HG02642 (cell line): ENCODE measurements around the gene NTMT1.

ENCODE experiments used
- ATAC-seq: cut with Tn5 transposase; IDR thresholded peaks from one replicate; pipeline ENCODE4 v1.9.1; 2021; ENCODE audit warnings: mild to moderate bottlenecking; ENCODE audit not compliant: unreplicated experiment, poor library complexity

Gene NTMT1

GRCh38 chr9:129596541-129597331 lies 29.2 kb upstream of the NTMT1 start:
- no peak for ATAC-seq

GRCh38 chr9:129597355-129598088 lies 28.4 kb upstream of the NTMT1 start:
- ATAC-seq = no peak

- no peak for ATAC-seq
Measured at GRCh38 chr9:129598089-129598596, 27.8 kb upstream of the NTMT1 start.

- ATAC-seq = no peak
Measured at GRCh38 chr9:129601082-129601674, 24.8 kb upstream of the NTMT1 start.

- no peak for ATAC-seq
Measured at GRCh38 chr9:129602598-129603415, 23.2 kb upstream of the NTMT1 start.

GRCh38 chr9:129604056-129604765 lies 21.8 kb upstream of the NTMT1 start:
- ATAC-seq = no peak

GRCh38 chr9:129604766-129605163 lies 21.2 kb upstream of the NTMT1 start:
- ATAC-seq = no peak

GRCh38 chr9:129606161-129607026 lies 19.6 kb upstream of the NTMT1 start:
- no peak for ATAC-seq

GRCh38 chr9:129607027-129607387 lies 19.0 kb upstream of the NTMT1 start:
- no peak for ATAC-seq

GRCh38 chr9:129608561-129609481 lies 17.1 kb upstream of the NTMT1 start:
- ATAC-seq = no peak

GRCh38 chr9:129609486-129610212 lies 16.3 kb upstream of the NTMT1 start:
- ATAC-seq = no peak

- no peak for ATAC-seq
Measured at GRCh38 chr9:129610213-129610472, 15.8 kb upstream of the NTMT1 start.

- ATAC-seq = peak; percentile 62
Measured at GRCh38 chr9:129610473-129611306, 15.3 kb upstream of the NTMT1 start.

GRCh38 chr9:129611307-129611800 lies 14.6 kb upstream of the NTMT1 start:
- ATAC-seq = no peak

GRCh38 chr9:129612123-129612522 lies 13.8 kb upstream of the NTMT1 start:
- ATAC-seq = no peak

GRCh38 chr9:129612815-129613519 lies 13.0 kb upstream of the NTMT1 start:
- no peak for ATAC-seq
